Measurements from ENCODE around the gene SYDE2.

DNA sequence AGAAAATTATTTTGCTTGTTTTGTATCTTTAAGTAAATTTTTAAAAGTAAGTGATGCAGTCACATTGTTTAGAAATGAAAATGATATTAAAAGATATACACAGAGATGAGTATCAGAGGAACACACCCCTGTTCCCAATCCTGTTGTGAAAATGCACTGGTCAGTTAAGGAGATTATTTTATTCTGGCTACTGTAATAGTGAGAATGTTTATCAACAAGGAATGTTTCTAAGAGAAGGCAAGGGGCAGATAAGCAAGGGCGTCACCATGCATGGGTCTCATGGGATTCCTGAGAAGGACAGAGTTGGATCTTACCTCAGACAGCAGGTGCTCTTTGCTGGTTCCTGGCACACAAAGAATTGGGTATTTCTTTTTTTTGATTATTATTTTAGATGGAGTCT, 36.8 kb upstream of the SYDE2 start:
- TF ChIP-seq, protein P1, sequence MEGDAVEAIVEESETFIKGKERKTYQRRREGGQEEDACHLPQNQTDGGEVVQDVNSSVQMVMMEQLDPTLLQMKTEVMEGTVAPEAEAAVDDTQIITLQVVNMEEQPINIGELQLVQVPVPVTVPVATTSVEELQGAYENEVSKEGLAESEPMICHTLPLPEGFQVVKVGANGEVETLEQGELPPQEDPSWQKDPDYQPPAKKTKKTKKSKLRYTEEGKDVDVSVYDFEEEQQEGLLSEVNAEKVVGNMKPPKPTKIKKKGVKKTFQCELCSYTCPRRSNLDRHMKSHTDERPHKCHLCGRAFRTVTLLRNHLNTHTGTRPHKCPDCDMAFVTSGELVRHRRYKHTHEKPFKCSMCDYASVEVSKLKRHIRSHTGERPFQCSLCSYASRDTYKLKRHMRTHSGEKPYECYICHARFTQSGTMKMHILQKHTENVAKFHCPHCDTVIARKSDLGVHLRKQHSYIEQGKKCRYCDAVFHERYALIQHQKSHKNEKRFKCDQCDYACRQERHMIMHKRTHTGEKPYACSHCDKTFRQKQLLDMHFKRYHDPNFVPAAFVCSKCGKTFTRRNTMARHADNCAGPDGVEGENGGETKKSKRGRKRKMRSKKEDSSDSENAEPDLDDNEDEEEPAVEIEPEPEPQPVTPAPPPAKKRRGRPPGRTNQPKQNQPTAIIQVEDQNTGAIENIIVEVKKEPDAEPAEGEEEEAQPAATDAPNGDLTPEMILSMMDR (IDR thresholded peaks at IDR 0.05), result no peak
- TF ChIP-seq POLR2A (IDR thresholded peaks at IDR 0.05), result no peak
